ENCODE data around the gene WDR11.

GRCh38 chr10:120838941-120839340, 12.2 kb upstream of the WDR11 start:
- TF ChIP-seq CTCF (IDR thresholded peaks at IDR 0.05 in 2 of 3, conservative IDR thresholded peaks at IDR 0.05 in 1 of 3; ENCODE audit: borderline replicate concordance in 1 of 3, insufficient read depth in 1 of 3, low read depth in 2 of 3, low read length in 2 of 3) (no peak), EGR1 (IDR thresholded peaks at IDR 0.05; ENCODE audit: low read depth) (no peak)

All from HCT116 (cell line).